ENCODE data around the gene NUDT13.
"Not testable (repeated sequence)": the region's sequence is repeated elsewhere in the genome, so short reads cannot be mapped to it uniquely, and the experiment has no call there.

Gene NUDT13

GRCh38 chr10:73116017-73116416 lies 5.8 kb downstream of the NUDT13 start:
- Histone ChIP-seq H3K27me3 (ENCODE audit: control insufficient read depth, insufficient read depth, low read length) (no peaks in the 10 kb centered on the region), H3K9ac (ENCODE audit: low read length) (no peak overlapping the region), H3K4me1 (ENCODE audit: control insufficient read depth, insufficient read depth, low read length) (no peaks in the 10 kb centered on the region), H3K4me3 (ENCODE audit: low read length) (no peak overlapping the region), H3K27ac (ENCODE audit: low read depth, low read length) (no peak overlapping the region), H3K36me3 (ENCODE audit: control insufficient read depth, insufficient read depth, low read length) (no peaks in the 10 kb centered on the region)

DNA sequence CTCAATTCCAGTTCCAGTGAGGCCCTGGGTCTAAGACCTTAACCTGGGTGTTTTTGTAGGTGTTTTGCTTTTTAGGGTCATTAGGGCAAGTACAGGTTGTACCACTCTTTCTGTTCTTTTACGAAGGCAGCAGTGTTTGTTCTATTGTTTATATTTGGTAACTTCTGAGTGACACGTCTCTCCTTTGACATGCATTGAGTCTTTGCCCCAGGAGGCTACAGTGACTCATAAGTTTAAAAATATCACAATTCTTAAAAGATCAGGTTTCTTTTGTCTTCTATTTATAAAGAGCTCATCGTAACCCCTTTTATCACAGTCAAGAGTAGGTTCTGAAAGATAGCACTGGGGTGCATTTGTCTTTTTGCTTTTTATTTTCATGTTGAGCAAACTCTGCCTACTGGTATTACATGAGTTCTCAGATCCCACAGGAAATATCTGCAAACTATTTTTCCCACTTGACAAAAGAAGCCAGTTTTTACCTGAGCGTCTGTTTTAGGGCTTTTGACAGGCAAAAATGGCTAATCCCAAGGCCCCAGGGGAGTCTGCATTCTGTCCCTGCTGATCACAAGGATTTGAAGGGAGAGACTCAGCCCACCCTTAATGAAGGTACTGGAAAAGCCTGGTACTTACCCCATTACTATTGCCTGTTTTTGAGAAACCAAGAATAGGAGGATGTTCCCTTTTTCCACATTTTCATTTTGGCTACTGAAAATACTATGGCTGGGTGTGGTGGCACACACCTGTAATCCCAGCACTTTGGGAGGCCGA lies 7.9 kb downstream of the NUDT13 start:
- Histone ChIP-seq H3K4me1 (ENCODE audit: control insufficient read depth, insufficient read depth, low read length) (no peaks in the 10 kb centered on the region), H3K4me3 (ENCODE audit: low read length) (no peak overlapping the region), H3K27ac (ENCODE audit: low read depth, low read length) (no peak overlapping the region), H3K27me3 (ENCODE audit: control insufficient read depth, insufficient read depth, low read length) (no peaks in the 10 kb centered on the region), H3K36me3 (ENCODE audit: control insufficient read depth, insufficient read depth, low read length) (no peaks in the 10 kb centered on the region), H3K9ac (ENCODE audit: low read length) (no peak overlapping the region)

- H3K9ac ChIP-seq (ENCODE audit: low read length): no peak overlapping the region
- no peak overlapping the region for H3K27ac ChIP-seq (ENCODE audit: low read depth, low read length)
- H3K36me3 ChIP-seq (ENCODE audit: control insufficient read depth, insufficient read depth, low read length): peaks cover 4% of the 10 kb centered on the region
- H3K4me1 ChIP-seq (ENCODE audit: control insufficient read depth, insufficient read depth, low read length): no peaks in the 10 kb centered on the region
- no peaks in the 10 kb centered on the region for H3K27me3 ChIP-seq (ENCODE audit: control insufficient read depth, insufficient read depth, low read length)
- H3K4me3 ChIP-seq (ENCODE audit: low read length): no peak overlapping the region
These were observed 9.2 kb downstream of the NUDT13 start for GRCh38 chr10:73119457-73119856.

- Histone ChIP-seq H3K27ac (ENCODE audit: low read depth, low read length) (no peak overlapping the region), H3K9ac (ENCODE audit: low read length) (no peak overlapping the region), H3K4me3 (ENCODE audit: low read length) (no peak overlapping the region), H3K4me1 (ENCODE audit: control insufficient read depth, insufficient read depth, low read length) (no peaks in the 10 kb centered on the region), H3K36me3 (ENCODE audit: control insufficient read depth, insufficient read depth, low read length) (peaks cover 5% of the 10 kb centered on the region), H3K27me3 (ENCODE audit: control insufficient read depth, insufficient read depth, low read length) (no peaks in the 10 kb centered on the region)
These were observed 9.7 kb downstream of the NUDT13 start for GRCh38 chr10:73119952-73120351.

DNA sequence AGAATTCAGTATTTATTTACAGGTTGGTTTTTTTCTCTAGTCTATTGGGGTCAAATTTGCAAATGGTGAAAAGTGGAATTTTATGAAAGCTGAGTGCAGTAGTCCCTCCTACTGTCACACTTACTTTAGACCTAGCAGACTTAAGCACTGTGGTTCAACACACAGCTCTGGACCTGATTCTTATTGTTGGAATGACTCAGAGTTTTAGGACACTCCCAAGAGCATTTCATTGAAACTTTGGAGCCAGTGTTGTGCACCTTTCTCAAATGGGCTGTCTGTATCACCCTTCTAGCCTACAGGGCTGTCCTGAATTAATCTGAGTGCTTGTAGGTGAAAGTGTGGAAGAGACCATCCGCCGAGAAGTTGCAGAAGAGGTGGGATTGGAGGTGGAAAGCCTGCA lies 16.1 kb downstream of the NUDT13 start:
- peaks cover 21% of the 10 kb centered on the region for H3K36me3 ChIP-seq (ENCODE audit: control insufficient read depth, insufficient read depth, low read length)
- H3K4me3 ChIP-seq (ENCODE audit: low read length): no peak overlapping the region
- H3K27ac ChIP-seq (ENCODE audit: low read depth, low read length): no peak overlapping the region

GRCh38 chr10:73131301-73131700 lies 21.0 kb downstream of the NUDT13 start:
- Histone ChIP-seq H3K4me1 (ENCODE audit: control insufficient read depth, insufficient read depth, low read length) (no peaks in the 10 kb centered on the region), H3K4me3 (ENCODE audit: low read length) (no peak overlapping the region), H3K27ac (ENCODE audit: low read depth, low read length) (no peak overlapping the region), H3K36me3 (ENCODE audit: control insufficient read depth, insufficient read depth, low read length) (peaks cover 17% of the 10 kb centered on the region), H3K9ac (ENCODE audit: low read length) (no peak overlapping the region), H3K27me3 (ENCODE audit: control insufficient read depth, insufficient read depth, low read length) (no peaks in the 10 kb centered on the region)

More for the DNA sequence above, 16.1 kb downstream of the NUDT13 start:
- Histone ChIP-seq H3K4me1 (ENCODE audit: control insufficient read depth, insufficient read depth, low read length) (no peaks in the 10 kb centered on the region), H3K9ac (ENCODE audit: low read length) (no peak overlapping the region), H3K27me3 (ENCODE audit: control insufficient read depth, insufficient read depth, low read length) (no peaks in the 10 kb centered on the region)

DNA sequence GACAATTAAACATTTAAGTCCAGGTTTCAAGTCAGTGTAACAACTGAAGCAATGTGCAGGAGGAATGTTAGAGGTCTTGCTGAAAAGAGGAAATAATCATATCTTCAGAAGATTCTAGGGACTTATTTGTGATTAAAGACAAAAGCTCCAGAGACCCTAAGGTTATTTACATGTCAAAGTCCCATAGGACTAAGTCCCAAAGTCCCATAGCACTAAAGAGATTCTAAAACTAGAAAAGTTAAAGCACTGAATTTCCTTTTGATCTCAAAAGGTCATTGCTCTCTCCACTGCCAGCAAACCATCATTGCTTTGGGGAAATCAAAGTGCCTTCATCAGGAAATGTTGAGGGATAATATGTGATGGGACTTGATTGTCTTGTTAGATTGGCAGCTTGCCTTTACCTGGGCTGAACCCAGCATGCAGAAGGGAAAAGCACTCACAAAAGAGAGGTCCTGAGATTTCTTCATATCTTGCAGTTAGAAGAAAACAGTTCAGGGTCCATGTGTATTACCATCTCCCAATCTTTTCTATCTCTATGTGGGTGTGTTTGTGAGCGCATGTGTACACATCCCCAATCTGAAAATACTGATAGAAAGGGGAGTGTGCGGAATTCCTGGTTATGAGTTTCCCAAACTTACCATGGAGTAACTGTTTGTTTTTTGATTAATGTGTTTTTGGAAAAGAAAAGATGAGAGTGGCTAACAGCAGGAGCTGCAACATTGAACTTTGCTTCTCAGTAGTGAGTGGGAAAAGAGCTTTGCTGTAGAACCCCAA lies 21.8 kb downstream of the NUDT13 start:
- no peak overlapping the region for H3K27ac ChIP-seq (ENCODE audit: low read depth, low read length)
- no peak overlapping the region for H3K9ac ChIP-seq (ENCODE audit: low read length)
- no peak overlapping the region for H3K4me3 ChIP-seq (ENCODE audit: low read length)
- peaks cover 15% of the 10 kb centered on the region for H3K36me3 ChIP-seq (ENCODE audit: control insufficient read depth, insufficient read depth, low read length)
- no peaks in the 10 kb centered on the region for H3K4me1 ChIP-seq (ENCODE audit: control insufficient read depth, insufficient read depth, low read length)
- H3K27me3 ChIP-seq (ENCODE audit: control insufficient read depth, insufficient read depth, low read length): no peaks in the 10 kb centered on the region

- Histone ChIP-seq H3K36me3 (ENCODE audit: control insufficient read depth, insufficient read depth, low read length) (peaks cover 17% of the 10 kb centered on the region), H3K4me3 (ENCODE audit: low read length) (no peak overlapping the region), H3K27me3 (ENCODE audit: control insufficient read depth, insufficient read depth, low read length) (no peaks in the 10 kb centered on the region), H3K4me1 (ENCODE audit: control insufficient read depth, insufficient read depth, low read length) (no peaks in the 10 kb centered on the region), H3K27ac (ENCODE audit: low read depth, low read length) (no peak overlapping the region), H3K9ac (ENCODE audit: low read length) (no peak overlapping the region)
These were observed 24.5 kb downstream of the NUDT13 start for GRCh38 chr10:73134727-73135126.

DNA sequence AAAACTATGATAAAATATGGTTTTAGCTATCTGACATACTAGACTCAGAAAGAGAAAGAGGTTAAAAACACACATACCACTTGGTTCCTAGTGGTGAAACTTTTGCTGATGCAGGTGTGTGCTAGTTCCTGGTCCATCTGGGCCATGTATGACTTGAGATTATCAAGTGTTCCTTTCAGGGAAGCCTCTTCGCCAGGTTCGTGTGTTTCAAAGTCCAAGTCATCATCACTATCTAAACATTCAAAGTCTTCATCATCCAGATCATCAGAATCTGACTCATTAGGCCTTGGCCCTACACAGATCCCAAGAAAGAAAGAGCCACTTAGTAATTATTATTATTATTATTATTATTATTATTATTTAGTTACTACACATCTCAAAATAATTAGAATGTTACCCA lies 26.4 kb downstream of the NUDT13 start:
- Histone ChIP-seq H3K4me1 (ENCODE audit: control insufficient read depth, insufficient read depth, low read length) (no peaks in the 10 kb centered on the region), H3K36me3 (ENCODE audit: control insufficient read depth, insufficient read depth, low read length) (peaks cover 14% of the 10 kb centered on the region), H3K27ac (ENCODE audit: low read depth, low read length) (no peak overlapping the region), H3K9ac (ENCODE audit: low read length) (no peak overlapping the region), H3K27me3 (ENCODE audit: control insufficient read depth, insufficient read depth, low read length) (no peaks in the 10 kb centered on the region), H3K4me3 (ENCODE audit: low read length) (no peak overlapping the region)

GRCh38 chr10:73139251-73139650 lies 29.0 kb downstream of the NUDT13 start:
- Histone ChIP-seq H3K27ac (ENCODE audit: low read depth, low read length) (no peak overlapping the region), H3K4me1 (ENCODE audit: control insufficient read depth, insufficient read depth, low read length) (no peaks in the 10 kb centered on the region), H3K36me3 (ENCODE audit: control insufficient read depth, insufficient read depth, low read length) (peaks cover 13% of the 10 kb centered on the region), H3K9ac (ENCODE audit: low read length) (no peak overlapping the region), H3K27me3 (ENCODE audit: control insufficient read depth, insufficient read depth, low read length) (no peaks in the 10 kb centered on the region), H3K4me3 (ENCODE audit: low read length) (no peak overlapping the region)

DNA sequence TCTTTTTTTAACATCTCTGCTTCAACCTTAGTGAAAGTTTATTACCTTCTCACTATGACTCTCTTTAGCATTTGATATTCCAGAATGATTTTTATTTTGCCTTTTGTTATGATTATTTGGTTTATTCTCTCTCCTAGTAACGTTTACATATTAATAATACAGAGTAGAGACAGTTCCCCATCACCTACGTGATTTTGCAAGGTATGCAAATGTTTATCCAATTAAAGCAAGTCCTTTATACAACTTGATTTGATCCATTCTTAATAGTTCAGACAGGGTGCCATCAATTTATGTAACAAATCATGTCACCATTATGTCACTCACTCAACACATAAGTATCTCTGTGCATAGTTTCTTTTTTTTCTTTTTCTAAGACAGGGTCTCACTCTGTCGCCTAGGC lies 31.3 kb downstream of the NUDT13 start:
- Histone ChIP-seq H3K27ac (ENCODE audit: low read depth, low read length) (no peak overlapping the region), H3K4me1 (ENCODE audit: control insufficient read depth, insufficient read depth, low read length) (no peaks in the 10 kb centered on the region), H3K27me3 (ENCODE audit: control insufficient read depth, insufficient read depth, low read length) (no peaks in the 10 kb centered on the region), H3K4me3 (ENCODE audit: low read length) (no peak overlapping the region), H3K36me3 (ENCODE audit: control insufficient read depth, insufficient read depth, low read length) (peaks cover 16% of the 10 kb centered on the region), H3K9ac (ENCODE audit: low read length) (no peak overlapping the region)

GRCh38 chr10:73150633-73151413 lies 40.6 kb downstream of the NUDT13 start:
- H3K27ac ChIP-seq (ENCODE audit: low read depth, low read length); H3K27me3 ChIP-seq (ENCODE audit: control insufficient read depth, insufficient read depth, low read length); H3K9ac ChIP-seq (ENCODE audit: low read length); H3K36me3 ChIP-seq (ENCODE audit: control insufficient read depth, insufficient read depth, low read length); H3K4me3 ChIP-seq (ENCODE audit: low read length); H3K4me1 ChIP-seq (ENCODE audit: control insufficient read depth, insufficient read depth, low read length): not testable (repeated sequence)

All from rectal smooth muscle tissue (tissue), 1 donor.